Heart right ventricle (tissue), 16 donors: Measurements from ENCODE around the gene TYMP. TPM values are rescaled to one million over a fixed set of nuclear protein-coding genes. Genes with fewer than 3 reads are reported as not detected.

Source experiments
- ATAC-seq, 8 donors: fragments of 200-7000 bp; cut with Tn5 transposase; one replicate each; pipeline ENCODE4 v1.9.1; 2020; ENCODE audit warnings: mild to moderate bottlenecking in 8 of 8, moderate library complexity in 8 of 8, moderate number of reproducible peaks in 1 of 8
- DNase-seq, 2 donors: peaks; one replicate each; pipeline ENCODE4 v3.0.0-alpha.2; 2020
- H3K27ac ChIP-seq, 10 donors: fragments of 200-600 bp; sonication (generic) in 2 of 10; one replicate each; pipeline versions ENCODE4 v1.5.0 to v1.8.0; 2020 to 2022; ENCODE audit warnings: mild to moderate bottlenecking in 3 of 10
- H3K27me3 ChIP-seq, 7 donors: fragments of 200-600 bp; one replicate each; pipeline ENCODE4 v1.8.0; 2021 to 2022; ENCODE audit warnings: mild to moderate bottlenecking in 2 of 7
- H3K36me3 ChIP-seq, 9 donors: fragments of 200-600 bp; sonication (generic) in 1 of 9; one replicate each; pipeline versions ENCODE4 v1.5.0 to v1.8.0; 2020 to 2022; ENCODE audit warnings: mild to moderate bottlenecking in 2 of 9
- H3K4me1 ChIP-seq, 9 donors: fragments of 200-600 bp; sonication (generic) in 1 of 9; one replicate each; pipeline versions ENCODE4 v1.5.0 to v1.8.0; 2020 to 2022; ENCODE audit warnings: mild to moderate bottlenecking in 4 of 9
- H3K4me3 ChIP-seq, 10 donors: fragments of 200-600 bp; sonication (generic) in 2 of 10; one replicate each; pipeline versions ENCODE4 v1.5.0 to v1.8.0; 2020 to 2022; ENCODE audit warnings: mild to moderate bottlenecking in 7 of 10, moderate library complexity in 2 of 10
- H3K9me3 ChIP-seq, 11 donors: fragments of 200-600 bp in 10 of 11; sonication (generic) in 2 of 11; one replicate each; pipeline versions ENCODE4 v1.5.0 to v1.8.0; 2013 to 2022; ENCODE audit warnings: mild to moderate bottlenecking in 2 of 11, control low read depth in 1 of 11, moderate library complexity in 1 of 11
- CTCF ChIP-seq, 9 donors: fragments of 200-600 bp; sonication (generic) in 2 of 9; IDR thresholded peaks; one replicate each; pipeline versions ENCODE4 v1.5.0 to v1.8.0; 2021 to 2022; ENCODE audit warnings: antibody characterized with exemption in 9 of 9, mild to moderate bottlenecking in 5 of 9, moderate library complexity in 1 of 9
- WGBS, 2 donors: extraction: QIAGEN DNeasy Blood & Tissue Kit; methylation state at CpG; one replicate each; pipeline ENCODE4 v1.1.7; 2013; ENCODE audit warnings: inconsistent platforms in 1 of 2; 5-methylcytosine and 5-hydroxymethylcytosine counted together
- intact Hi-C, 10 donors: fragments of 100-400 bp; cut with DNase I; formaldehyde crosslinking; loops; one replicate each; pipeline versions ENCODE4 v1.11.1 to v1.14.2; 2022
- polyA plus RNA-seq, 2 donors: library from polyadenylated mRNA; stranded (reverse); fragments of 200-250 nt; gene quantifications; one replicate each; pipeline ENCODE4 v1.2.3, GENCODE V29; 2013
- total RNA-seq, 10 donors: library from RNA; stranded (reverse); fragmentation: NEBNext Ultra II Directional in 3 of 10; extraction: Animal tissue kit (Norgen Biotek cat#: 25700) in 3 of 10; gene quantifications; one replicate each; pipeline versions ENCODE4 v1.2.1 to v1.2.4, GENCODE V29; 2021 to 2023
- donor health status: Arrhythmogenic right ventricular cardiomyopathy.
- donor health status: ischemic (EF 13 %, LVEDD 7.1; RV severe dilation, severe dysfunction).
- donor health status: healthy with polysubstance abuse.
- donor health status: DM: no; HTN: yes; CAD: no.
- donor health status: DM: no; HTN: no; CAD: no.
- donor health status: ischemic (EF 25% LVEDD 6.9; RV normal size, moderate dysfunction).
- donor health status: ischemic (EF 25% LVEDD 5.7; RV mildly dilated, moderate dysfunction).
- donor health status: healthy.
- donor health status: DM: yes; HTN: yes; CAD: no.
- donor health status: Ischemic cardiomyopathy.
- donor health status: ischemic (EF 35%, LVEDD 5.7; RV mildly dilated, moderate dysfunction).
- donor health status: nonischemic (EF 11% LVEDD 7.7; RV severe dilation, severe dysfunction).
- donor health status: DM: yes; HTN: yes; CAD: no.
- donor health status: PGD.
- donor health status: ischemic (EF 29% LVEDD 5.4; RV normal size, mild dysfunction).
- donor health status: nonischemic (EF 23%, LVEDD 6.1; RV moderate dilation, normal function).

TYMP gene
- total and polyA plus RNA-seq, 12 donors: 8.4 to 113 (median 17.3) TPM

DNA sequence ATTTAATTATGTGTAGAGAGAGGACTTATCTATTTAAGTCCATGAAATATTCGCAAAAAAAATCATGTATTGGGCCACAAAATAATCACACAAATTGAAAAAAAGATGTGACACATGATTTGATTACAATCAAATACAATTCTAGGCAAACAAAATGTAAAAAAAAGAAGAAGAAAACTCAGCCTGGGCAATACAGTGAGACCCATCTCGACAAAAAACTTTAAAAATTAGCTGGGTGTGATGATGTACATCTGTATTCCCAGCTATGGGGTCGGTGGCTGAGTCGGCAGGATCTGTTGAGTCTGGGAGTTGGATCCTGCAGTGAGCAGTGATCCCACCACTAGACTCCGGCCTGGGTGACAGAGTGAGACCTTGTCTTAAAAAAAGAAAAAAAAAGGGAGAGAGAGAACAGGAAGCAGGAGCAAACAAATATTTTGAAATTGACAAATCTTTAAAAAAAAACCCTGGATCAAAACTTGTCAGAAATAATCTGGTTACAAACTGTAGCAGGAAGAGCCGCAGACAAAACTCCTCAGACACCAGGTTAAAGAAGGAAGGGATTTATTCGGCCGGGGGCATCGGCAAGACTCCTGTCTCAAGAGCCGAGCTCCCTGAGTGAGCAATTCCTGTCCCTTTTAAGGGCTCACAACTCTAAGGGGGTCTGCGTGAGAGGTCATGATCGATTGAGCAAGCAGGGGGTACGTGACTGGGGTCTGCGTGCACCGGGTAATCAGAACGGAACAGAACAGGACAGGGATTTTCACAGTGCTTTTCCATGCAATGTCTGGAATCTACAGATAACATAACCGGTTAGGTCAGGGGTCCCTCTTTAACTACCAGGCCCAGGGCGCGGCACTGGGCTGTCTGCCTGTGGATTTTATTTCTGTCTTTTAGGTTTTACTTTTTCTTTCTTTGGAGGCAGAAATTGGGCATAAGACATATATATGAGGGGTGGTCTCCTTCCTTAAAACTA, 3.3 kb upstream of the TYMP start:
- peaks cover 0 to 9% (median 0%) of the 10 kb centered on the region in 9 donors for H3K36me3 ChIP-seq
- H3K4me1 ChIP-seq: peaks cover 9 to 70% (median 36%) of the 10 kb centered on the region in 9 donors
- no peak for TF ChIP-seq CTCF (IDR thresholded peaks at IDR 0.05)
- H3K9me3 ChIP-seq: no peaks in the 10 kb centered on the region
- ATAC-seq (no peak), DNase-seq (no peak)
- H3K27ac ChIP-seq: peak overlapping the region; percentile 84 to 99 (median 95)
- peak overlapping the region in 8 of 10 donors; percentile 57 to 86 (median 73) for H3K4me3 ChIP-seq
- intact Hi-C loops: loop anchor here in 2 of 10 donors (5.0 kb wide), 1 partner anchor 89 kb away; no protein-coding TSS in a partner anchor
- WGBS, 2 donors: 70% methylated on average over 19 of the region's 19 CpGs
- H3K27me3 ChIP-seq: peaks cover 3 to 63% (median 25%) of the 10 kb centered on the region in 7 donors

GRCh38 chr22:50531962-50532674, 2.3 kb upstream of the TYMP start:
- peaks cover 3 to 63% (median 25%) of the 10 kb centered on the region in 7 donors for H3K27me3 ChIP-seq
- ATAC-seq: peak; percentile 55 to 75 (median 68)
- intact Hi-C loops: loop anchor here in 2 of 10 donors (5.0 kb wide), 1 partner anchor 90 kb away; no protein-coding TSS in a partner anchor

DNA sequence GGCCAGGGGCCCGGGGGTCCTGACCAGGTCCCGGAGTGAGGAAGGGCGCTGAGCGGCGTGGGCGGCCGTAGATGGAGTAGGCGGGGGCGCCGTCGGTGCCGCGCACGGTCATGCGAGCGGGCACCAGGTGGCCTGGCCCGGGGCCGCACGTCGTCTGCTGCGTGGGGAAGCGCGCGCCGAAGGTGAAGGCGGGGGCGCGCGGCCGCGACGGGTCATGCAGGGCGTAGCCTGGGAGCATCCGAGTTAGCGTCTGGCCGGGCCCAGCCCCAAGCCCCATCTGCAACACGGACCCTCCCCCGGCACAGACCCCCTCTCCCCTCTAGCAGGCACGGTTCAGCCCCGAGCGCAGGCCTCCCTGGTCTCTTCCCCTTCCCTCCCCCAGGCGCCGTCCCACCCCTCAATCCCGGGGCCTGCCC, 1.7 kb upstream of the TYMP start:
- 1 to 2% methylated on average over 24 to 44 of the region's 44 CpGs for WGBS, 2 donors
- DNase-seq: peak; percentile 52 to 67

More at GRCh38 chr22:50531962-50532674, 2.3 kb upstream of the TYMP start:
- peaks cover 9 to 70% (median 39%) of the 10 kb centered on the region in 9 donors for H3K4me1 ChIP-seq
- peaks cover 0 to 18% (median 0%) of the 10 kb centered on the region in 9 donors for H3K36me3 ChIP-seq
- no peaks in the 10 kb centered on the region for H3K9me3 ChIP-seq
- DNase-seq: peak; percentile 87 to 90
- no peak for TF ChIP-seq CTCF (IDR thresholded peaks at IDR 0.05)
- peak overlapping the region; percentile 84 to 99 (median 95) for H3K27ac ChIP-seq
- WGBS, 2 donors: 3% methylated on average over 44 to 56 of the region's 56 CpGs
- H3K4me3 ChIP-seq: peak overlapping the region; percentile 40 to 86 (median 71)

More for the DNA sequence above, 1.7 kb upstream of the TYMP start:
- Histone ChIP-seq H3K4me1 (peaks cover 9 to 70% (median 44%) of the 10 kb centered on the region in 9 donors), H3K9me3 (no peaks in the 10 kb centered on the region), H3K36me3 (peaks cover 0 to 18% (median 0%) of the 10 kb centered on the region in 9 donors), H3K27me3 (peaks cover 3 to 59% (median 25%) of the 10 kb centered on the region in 7 donors), H3K27ac (peak overlapping the region; percentile 84 to 99 (median 95)), H3K4me3 (peak overlapping the region; percentile 40 to 86 (median 71))
- intact Hi-C loops: loop anchor here in 2 of 10 donors (5.0 kb wide), 1 partner anchor 91 kb away; no protein-coding TSS in a partner anchor
- peak; percentile 5 to 31 (median 23) for ATAC-seq
- no peak for TF ChIP-seq CTCF (IDR thresholded peaks at IDR 0.05)
